Prostate gland (tissue), 2 donors: ENCODE measurements around the gene MRGPRE. TPM values are rescaled to one million over a fixed set of nuclear protein-coding genes. Genes with fewer than 3 reads are reported as not detected.

Source experiments
- DNase-seq: peaks from one replicate; pipeline ENCODE4 v3.0.0-alpha.2; 2019; ENCODE audit warnings: low spot score
- H3K27ac ChIP-seq, 2 donors: fragments of 200-600 bp; sonication (generic); 2 replicates each; pipeline ENCODE4 v1.5.1; 2017 to 2019
- H3K27me3 ChIP-seq: fragments of 200-600 bp; sonication (generic); replicated peaks from 2 replicates; pipeline ENCODE4 v1.5.1; 2019; ENCODE audit not compliant: insufficient read depth
- H3K36me3 ChIP-seq, 2 donors: fragments of 200-600 bp; sonication (generic); 1 replicate in 1 of 2; 2 replicates in 1 of 2; pipeline versions ENCODE4 v1.5.1 to v1.8.1; 2017 to 2019
- H3K4me1 ChIP-seq: fragments of 200-600 bp; sonication (generic); replicated peaks from 2 replicates; pipeline ENCODE4 v1.5.1; 2019
- H3K4me3 ChIP-seq, 2 donors: fragments of 200-600 bp; sonication (generic); 2 replicates each; pipeline ENCODE4 v1.5.1; 2017 to 2019
- H3K9me3 ChIP-seq: fragments of 200-600 bp; sonication (generic); 2 replicates; pipeline ENCODE4 v1.5.1; 2017
- CTCF ChIP-seq, 4 experiments: fragments of 200-600 bp in 2 of 4; fragments of 450-650 bp in 2 of 4; sonication (generic) in 2 of 4; IDR thresholded peaks; 1 replicate in 3 of 4; 2 replicates in 1 of 4; pipeline ENCODE4 v1.5.1; 2016 to 2019; ENCODE audit warnings: antibody characterized with exemption in 4 of 4, mild to moderate bottlenecking in 2 of 4, moderate library complexity in 2 of 4
- POLR2A ChIP-seq: fragments of 450-650 bp; IDR thresholded peaks from one replicate; pipeline ENCODE4 v1.6.1; 2016; ENCODE audit warnings: antibody characterized with exemption, mild to moderate bottlenecking
- POLR2AphosphoS5 ChIP-seq: sonication (generic); formaldehyde crosslinking; IDR thresholded peaks from one replicate; pipeline ENCODE4 v1.6.1; 2017; ENCODE audit warnings: antibody characterized with exemption
- WGBS: methylation state at CpG from one replicate; pipeline ENCODE4 v1.1.5; 2018; 5-methylcytosine and 5-hydroxymethylcytosine counted together
- intact Hi-C: fragments of 100-400 bp; cut with DNase I; formaldehyde crosslinking; loops from one replicate; pipeline ENCODE4 v1.14.2; 2022
- total RNA-seq, 2 donors: library from RNA; depleted of rRNA; stranded (reverse); fragments of >200 nt; gene quantifications; one replicate each; pipeline ENCODE4 v1.1.0, GENCODE V29; 2016

Gene MRGPRE
- total RNA-seq, 2 donors from 2014 or later: 1.0 TPM; not detected in 1

GRCh38 chr11:3177931-3178330, 54.3 kb downstream of the MRGPRE start:
- H3K36me3 ChIP-seq: no peaks in the 10 kb centered on the region
- TF ChIP-seq POLR2AphosphoS5 (no peak), CTCF (IDR thresholded peaks at IDR 0.05) (no peak), POLR2A (no peak)
- no peaks in the 10 kb centered on the region for H3K27me3 ChIP-seq
- no peak overlapping the region for H3K27ac ChIP-seq
- WGBS: 62% methylated on average over 2 of the region's 2 CpGs
- no peak overlapping the region for H3K4me3 ChIP-seq
- H3K9me3 ChIP-seq: no peaks in the 10 kb centered on the region
- intact Hi-C loops: no loop called here
- H3K4me1 ChIP-seq: no peaks in the 10 kb centered on the region
- no peak for DNase-seq

Other genes with a start within 250 kb of the MRGPRE start
- gene NAP1L4, start 240.1 kb downstream of the MRGPRE start, total RNA-seq: 100 to 1,000 TPM; 103 to 131 TPM
- gene CARS1, start 175.0 kb downstream of the MRGPRE start, total RNA-seq: 10 to 100 TPM; 25.6 to 28.9 TPM
- gene OSBPL5, start 67.1 kb downstream of the MRGPRE start, total RNA-seq: 10 to 100 TPM; 35.0 to 50.7 TPM
- gene MRGPRG, start 13.6 kb downstream of the MRGPRE start, total RNA-seq: 1 to 10 TPM in 1 of 2 donors, not detected in 1; 2.7 TPM
- gene ZNF195, start 146.7 kb upstream of the MRGPRE start, total RNA-seq: 10 to 100 TPM; 29.6 to 33.2 TPM